ENCODE measurements around the gene CCDC141.

The CCDC141 gene

DNA sequence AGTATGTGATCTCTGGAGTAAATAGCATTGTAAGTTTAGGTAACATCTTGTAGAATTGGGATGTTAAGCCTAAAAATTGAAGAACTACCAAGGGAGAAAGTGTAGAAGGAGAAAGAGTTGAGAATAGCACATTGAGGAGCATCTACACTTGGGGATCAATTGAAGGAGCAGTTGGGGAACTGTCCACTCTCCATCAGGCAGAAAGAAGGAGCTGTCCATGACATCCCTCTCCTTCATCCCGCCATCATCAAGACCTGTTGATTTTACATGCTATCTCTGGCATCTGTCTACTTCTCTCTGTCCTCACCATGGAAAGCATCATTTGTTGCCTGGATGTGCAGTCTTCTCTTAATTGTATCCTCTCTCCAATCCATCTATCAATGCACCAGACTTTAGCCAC lies 87.8 kb downstream of the CCDC141 start:
- FAIRE-seq, result no peak

GRCh38 chr2:178954049-178954448 lies 95.9 kb downstream of the CCDC141 start:
- no peak for FAIRE-seq

DNA sequence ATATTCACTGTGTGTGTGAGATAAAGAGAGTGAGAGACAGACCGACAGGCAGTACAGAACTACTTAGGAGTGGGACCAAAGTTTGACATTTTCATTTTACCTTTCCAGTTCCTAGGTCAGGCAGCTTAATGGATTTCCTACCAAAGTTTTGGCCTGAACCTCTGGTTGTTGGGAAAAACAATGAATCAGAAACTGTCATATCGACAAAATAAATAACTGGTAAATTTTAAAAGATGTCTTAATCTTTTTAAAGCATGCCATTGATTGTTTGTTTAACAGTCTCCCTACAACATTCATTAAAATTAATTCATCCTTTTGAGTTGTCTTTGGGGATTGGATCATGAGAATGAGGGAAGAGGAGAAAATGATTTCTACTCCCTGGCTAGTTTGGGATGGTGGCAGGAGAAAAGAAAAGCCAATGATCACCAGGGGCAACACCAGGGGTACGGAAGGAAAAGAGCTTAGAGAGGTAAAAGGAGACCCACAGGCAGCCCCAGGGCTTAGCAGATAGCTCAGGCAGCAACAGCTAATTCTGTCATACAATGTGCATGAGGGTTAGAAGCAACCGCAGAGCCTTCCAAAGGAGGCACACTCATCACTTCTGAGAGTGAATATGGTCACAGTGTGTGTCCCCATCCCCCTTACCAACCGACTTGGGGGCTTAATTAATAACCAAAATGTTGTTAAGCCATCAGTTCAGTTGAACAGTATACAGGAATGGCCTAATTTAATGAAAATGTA lies 98.5 kb downstream of the CCDC141 start:
- no peak for FAIRE-seq

DNA sequence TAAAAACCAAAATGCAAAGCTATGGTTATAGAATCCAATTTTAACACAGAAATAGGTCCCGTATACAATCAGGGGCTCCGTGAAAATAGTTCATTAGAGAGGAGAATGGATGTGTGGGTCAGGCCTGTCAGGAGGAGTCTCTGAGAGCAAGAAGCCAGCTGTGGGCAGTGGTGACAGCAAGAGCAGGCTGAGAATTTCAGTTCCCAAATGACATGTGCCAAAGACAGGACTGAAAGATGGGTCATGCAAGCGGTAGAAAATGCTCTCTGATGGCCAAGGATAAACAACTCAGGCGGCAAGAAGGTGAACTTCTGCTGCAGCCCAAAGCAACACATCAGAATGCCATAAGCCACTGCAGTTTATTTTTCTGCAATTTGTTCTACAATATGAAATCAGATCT lies 100.4 kb downstream of the CCDC141 start:
- FAIRE-seq, result no peak

DNA sequence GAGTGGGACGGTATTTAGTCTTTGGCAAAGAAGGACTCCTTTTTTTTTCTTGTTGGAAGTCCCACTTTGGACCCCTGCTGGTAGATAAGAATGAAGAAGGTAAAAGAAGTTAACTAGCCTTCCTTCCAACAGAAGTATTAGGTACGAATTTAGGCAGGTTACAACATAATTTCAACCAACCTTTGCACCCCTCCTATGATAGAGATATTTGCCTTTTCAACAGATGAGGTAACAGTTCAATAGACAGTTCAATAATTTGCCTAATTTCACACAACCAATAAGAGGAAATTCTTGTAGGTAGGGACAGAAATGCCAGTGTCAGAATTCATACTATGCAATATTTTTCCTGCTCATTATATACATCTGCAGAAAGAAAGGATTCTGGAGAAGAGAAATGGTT lies 100.8 kb downstream of the CCDC141 start:
- no peak for FAIRE-seq

GRCh38 chr2:178947006-178947405 lies 102.9 kb downstream of the CCDC141 start:
- no peak for FAIRE-seq

DNA sequence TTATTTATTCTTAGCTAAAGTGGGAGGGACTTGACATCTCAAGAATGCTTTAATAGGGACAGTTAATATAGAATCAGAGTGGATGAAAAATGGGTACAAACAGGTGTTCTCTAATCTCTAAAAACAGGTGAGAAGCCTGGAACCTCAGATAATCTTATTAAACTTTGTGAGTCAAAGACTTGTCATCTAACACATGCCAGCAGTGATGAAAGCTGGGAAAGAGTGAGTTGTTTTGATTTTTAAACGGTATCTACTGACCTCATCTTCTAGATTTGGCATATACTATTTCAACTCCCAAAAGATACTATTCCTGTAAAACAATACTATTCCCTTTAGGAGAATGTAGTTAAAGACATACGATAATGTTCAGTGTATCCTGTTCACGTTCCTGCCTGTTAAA lies 103.4 kb downstream of the CCDC141 start:
- FAIRE-seq, result no peak

- FAIRE-seq, result no peak
Observed at GRCh38 chr2:178943745-178944144, 106.2 kb downstream of the CCDC141 start.

GRCh38 chr2:178934571-178934970 lies 115.4 kb downstream of the CCDC141 start:
- no peak for FAIRE-seq

DNA sequence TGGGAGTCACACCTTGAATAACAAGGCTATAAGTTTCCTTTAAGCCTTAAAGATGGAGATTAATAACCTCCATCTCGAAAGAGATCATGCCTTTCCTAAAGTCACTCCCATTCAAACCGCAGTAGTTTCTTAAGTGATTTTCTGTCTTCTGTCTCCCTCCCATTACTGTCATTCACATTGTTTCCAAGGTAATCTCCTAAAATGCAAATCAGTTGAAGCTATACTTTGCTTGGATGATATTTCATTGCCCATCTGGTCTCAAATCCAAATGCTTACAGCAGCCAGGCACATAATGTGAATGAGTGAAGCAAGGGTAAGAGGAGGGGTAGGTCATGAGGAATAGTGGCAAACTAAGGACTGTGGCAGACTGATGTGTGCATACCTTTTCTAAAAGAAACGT lies 116.4 kb downstream of the CCDC141 start:
- FAIRE-seq, result no peak

DNA sequence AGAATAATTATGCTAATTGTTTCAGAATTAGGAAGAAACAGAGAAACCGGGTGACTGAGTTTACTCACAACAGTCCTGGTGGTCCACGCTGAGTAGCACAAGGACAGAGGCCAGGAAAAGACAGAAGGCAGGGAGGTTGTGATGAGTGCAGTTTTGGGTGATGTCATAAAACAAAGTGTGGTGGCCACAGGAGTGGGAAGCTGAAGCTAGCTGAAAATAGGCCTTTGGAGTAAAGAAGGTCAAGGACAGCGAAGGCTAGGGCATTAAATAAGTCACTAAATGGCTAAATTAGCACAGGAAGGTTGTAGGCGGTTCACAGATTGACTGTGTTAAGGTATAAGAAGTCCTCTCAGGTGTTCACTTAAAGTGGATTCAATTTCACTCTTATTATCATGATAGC lies 121.9 kb downstream of the CCDC141 start:
- no peak for FAIRE-seq

DNA sequence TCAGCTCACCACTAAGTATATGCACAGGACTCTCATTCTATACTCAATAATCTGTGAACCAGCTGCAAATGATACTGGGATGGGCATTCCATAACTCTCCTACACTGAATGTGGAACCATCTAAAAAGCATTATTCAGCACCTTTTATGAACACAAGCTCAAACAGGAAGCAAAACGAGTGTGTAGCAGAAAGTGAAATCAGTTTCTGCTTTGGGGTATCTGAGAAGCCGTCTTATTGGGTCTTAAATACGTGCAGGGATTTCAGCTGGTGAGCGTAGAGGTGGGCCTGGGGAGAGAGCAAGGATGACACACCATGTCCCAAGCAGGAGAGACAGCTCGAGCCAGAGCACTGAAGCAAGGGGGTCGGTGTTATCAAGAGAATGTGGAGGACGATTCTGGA lies 122.8 kb downstream of the CCDC141 start:
- FAIRE-seq, result no peak

GRCh38 chr2:178924817-178925216 lies 125.1 kb downstream of the CCDC141 start:
- no peak for FAIRE-seq

DNA sequence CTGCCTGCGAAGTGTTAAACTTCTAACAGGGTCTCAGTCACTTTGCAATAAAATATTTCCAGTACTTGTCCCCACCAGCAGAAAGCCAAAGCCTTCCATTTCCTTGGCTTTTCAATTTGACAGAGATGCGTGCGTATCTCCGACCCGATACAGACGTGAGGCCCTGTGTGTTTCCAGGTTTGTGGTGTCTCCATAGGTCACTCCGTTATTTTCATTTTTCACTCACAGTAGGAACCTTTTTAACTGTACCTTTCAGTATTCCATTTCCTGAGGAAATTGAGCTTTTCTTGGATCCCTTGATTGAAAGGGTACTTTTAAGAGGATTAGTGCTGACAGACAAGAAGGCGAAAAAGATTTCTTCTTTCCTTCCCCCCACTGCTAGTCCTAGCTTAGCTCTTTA lies 126.4 kb downstream of the CCDC141 start:
- no peak for FAIRE-seq

- no peak for FAIRE-seq
Observed at GRCh38 chr2:178920916-178921513, 128.9 kb downstream of the CCDC141 start.

DNA sequence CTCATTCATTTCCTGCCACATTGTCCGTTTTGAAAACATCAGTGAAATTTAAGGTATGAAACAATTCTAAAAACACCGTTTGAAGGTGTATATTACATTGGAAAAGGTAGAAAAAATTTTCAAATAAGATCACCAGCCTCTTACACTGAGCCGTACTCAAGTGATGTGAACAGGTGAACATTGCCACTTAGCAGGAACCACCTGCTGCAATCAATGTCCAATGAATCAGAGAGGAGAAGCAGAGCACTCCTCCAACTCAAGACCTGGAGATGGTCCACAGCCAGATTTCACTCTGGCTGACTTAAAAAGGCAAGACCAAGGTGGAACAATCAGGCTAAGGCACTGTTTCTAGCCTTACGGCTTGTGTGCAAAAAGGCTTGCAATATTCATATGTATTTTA lies 132.4 kb downstream of the CCDC141 start:
- FAIRE-seq, result no peak

DNA sequence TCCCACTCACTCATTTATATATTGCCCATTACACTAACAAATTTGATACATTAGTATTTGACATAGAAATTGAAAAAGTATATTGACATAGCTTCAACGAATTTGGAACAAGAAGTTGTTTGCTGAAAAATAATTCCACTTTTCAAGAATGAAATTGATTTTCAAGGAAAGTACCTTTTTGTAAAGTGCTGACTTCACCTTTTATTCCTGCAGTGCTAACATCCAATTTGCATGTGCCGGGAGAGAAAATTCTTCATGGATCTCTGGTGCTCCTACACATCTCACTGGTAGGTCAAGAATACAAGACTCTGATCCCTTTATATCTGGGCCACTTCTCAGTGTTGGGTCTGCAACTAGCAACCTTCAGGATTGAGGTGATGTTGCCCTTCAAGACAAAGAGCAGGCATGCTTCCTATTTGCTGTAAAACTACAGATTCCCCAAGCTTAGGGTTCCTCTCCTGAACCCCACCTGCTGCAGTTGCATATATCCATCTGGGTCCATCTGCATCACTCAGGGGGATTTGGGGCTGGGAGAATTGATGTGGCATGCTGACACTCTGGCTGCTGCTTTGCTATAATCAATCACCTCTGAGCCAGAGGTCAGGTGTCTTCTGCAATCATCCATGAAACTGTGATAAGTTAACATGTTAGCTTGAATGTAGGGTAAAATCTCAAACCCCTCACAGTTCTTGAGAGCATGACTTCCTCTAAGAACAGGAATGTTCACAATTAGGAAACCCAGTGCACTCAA lies 134.3 kb downstream of the CCDC141 start:
- FAIRE-seq, result no peak

- FAIRE-seq, result peak; percentile 74
Observed at GRCh38 chr2:178914259-178914849, 135.6 kb downstream of the CCDC141 start.

DNA sequence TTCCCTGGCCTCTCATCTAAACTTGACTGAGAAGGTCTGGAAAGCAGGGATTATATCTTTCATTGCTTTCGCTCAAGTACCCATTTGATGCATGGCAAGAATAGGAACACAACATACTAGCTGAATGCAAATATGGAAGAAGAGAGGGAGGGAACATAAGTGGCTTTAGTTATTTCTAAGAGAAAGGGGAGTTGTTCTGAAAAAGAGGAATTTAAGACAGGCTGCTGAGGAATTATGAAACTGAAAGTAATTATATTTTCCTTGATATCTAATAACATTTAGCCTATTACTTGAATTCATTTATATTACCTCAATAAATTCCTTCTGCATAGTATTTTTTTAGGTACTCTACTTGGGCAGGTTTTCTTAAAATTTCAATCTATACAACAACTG lies 136.9 kb downstream of the CCDC141 start:
- FAIRE-seq, result no peak

GRCh38 chr2:178912416-178913048 lies 137.4 kb downstream of the CCDC141 start:
- no peak for FAIRE-seq

DNA sequence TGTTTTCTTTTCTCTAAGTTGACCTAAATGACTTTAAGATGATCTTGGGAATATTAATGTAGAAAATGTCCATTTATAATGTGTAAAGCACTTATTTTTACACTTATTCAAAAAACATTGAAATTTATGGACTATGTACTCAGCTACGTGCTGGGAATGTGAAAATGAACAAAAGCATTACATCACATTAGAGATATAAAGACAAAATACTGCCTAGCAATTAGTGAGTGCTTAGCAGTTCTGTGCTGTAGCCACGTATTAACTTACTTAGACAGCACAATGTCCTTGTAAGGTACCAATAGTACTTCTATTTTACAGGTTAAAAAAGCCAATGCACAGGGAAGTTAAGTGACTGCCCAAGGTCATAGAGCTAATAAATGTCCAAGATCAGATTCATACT lies 138.9 kb downstream of the CCDC141 start:
- no peak for FAIRE-seq

- FAIRE-seq, result no peak
Observed at GRCh38 chr2:178910005-178910404, 139.9 kb downstream of the CCDC141 start.

GRCh38 chr2:178909507-178909906 lies 140.4 kb downstream of the CCDC141 start:
- FAIRE-seq, result no peak
